GM18951 (cell line): ENCODE results near the gene LLGL2.

Experiments used
- POLR2A ChIP-seq: IDR thresholded peaks from 4 replicates; pipeline ENCODE4 v1.6.1; 2011; ENCODE audit warnings: mild to moderate bottlenecking; ENCODE audit not compliant: insufficient read length, insufficient read depth; ENCODE audit errors: extremely low read depth
- in situ Hi-C: fragments of 300-500 bp; cut with MboI; formaldehyde crosslinking; loops from one replicate; pipeline ENCODE4 v1.12.0; 2022; ENCODE audit warnings: low sequenced_read_pairs, mixed read lengths, inconsistent platforms; ENCODE audit not compliant: unreplicated experiment

The LLGL2 gene

GRCh38 chr17:75549246-75550138 lies 24.0 kb downstream of the LLGL2 start:
- TF ChIP-seq POLR2A, result no peak
- in situ Hi-C loops, result no loop called here

DNA sequence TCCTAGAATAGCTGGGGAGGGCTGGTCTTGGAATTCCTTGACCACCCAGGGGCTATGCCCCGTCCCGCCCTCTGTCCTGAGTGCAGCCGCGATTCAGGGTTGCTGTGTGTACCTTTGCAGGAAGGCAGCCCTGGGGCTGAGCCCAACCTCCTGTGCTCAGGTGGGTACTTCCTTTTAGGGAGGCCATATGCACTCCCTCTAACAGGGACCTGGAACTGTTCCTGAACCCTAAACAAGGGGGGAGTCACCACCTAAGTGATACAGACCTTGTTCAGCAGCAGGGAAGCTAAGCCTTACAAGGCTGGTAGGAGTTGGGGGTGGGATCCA lies 24.6 kb downstream of the LLGL2 start:
- in situ Hi-C loops, result no loop called here
- TF ChIP-seq POLR2A, result no peak

GRCh38 chr17:75551266-75551665 lies 25.8 kb downstream of the LLGL2 start:
- TF ChIP-seq POLR2A, result no peak
- in situ Hi-C loops, result no loop called here

- in situ Hi-C loops, result no loop called here
- no peak for TF ChIP-seq POLR2A
Measured at GRCh38 chr17:75552425-75553294, 27.2 kb downstream of the LLGL2 start.

- in situ Hi-C loops, result no loop called here
Measured at GRCh38 chr17:75553295-75554110, 28.0 kb downstream of the LLGL2 start.

GRCh38 chr17:75555679-75556153 lies 30.2 kb downstream of the LLGL2 start:
- no peak for TF ChIP-seq POLR2A
- in situ Hi-C loops, result no loop called here

More at GRCh38 chr17:75553295-75554110, 28.0 kb downstream of the LLGL2 start:
- TF ChIP-seq POLR2A, result no peak

GRCh38 chr17:75557075-75557851 lies 31.8 kb downstream of the LLGL2 start:
- TF ChIP-seq POLR2A, result no peak
- in situ Hi-C loops, result no loop called here

- TF ChIP-seq POLR2A, result no peak
Measured at GRCh38 chr17:75557852-75558665, 32.6 kb downstream of the LLGL2 start.

DNA sequence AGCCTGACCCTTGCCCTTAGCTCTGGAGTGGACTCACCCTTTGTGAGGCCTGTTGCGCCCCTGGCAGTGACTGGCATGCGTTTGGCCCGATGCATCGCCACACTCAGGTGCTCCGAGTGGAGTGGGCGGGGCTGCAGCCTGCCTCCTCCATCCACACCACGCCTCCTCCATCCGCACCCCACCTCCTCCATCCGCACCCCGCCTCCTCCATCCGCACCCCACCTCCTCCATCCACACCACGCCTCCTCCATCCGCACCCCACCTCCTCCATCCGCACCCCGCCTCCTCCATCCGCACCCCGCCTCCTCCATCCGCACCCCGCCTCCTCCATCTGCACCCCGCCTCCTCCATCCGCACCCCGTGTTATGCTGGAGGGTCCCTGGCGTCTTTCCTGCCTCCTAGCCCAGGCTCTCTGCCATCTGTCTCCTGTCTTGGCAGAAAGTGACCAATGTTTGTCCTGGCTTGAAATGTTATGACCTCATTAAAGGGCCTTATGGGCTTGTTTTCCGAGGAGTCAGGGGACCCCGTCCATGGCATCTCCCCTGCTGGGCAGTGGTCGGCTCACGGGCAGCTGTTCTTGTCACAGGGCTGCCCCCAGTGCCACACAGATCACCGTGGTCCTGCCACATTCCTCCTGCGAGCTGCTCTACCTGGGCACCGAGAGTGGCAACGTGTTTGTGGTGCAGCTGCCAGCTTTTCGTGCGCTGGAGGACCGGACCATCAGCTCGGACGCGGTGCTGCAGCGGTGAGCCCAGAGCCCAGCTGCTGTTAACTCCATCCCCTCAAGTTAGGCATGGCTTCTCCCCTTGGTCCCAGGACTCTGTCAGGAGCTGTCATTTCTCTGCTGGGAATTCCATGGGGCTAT lies 33.4 kb downstream of the LLGL2 start:
- in situ Hi-C loops, result no loop called here
- no peak for TF ChIP-seq POLR2A

More at GRCh38 chr17:75557852-75558665, 32.6 kb downstream of the LLGL2 start:
- in situ Hi-C loops, result no loop called here

GRCh38 chr17:75559958-75560533 lies 34.5 kb downstream of the LLGL2 start:
- in situ Hi-C loops, result no loop called here
- TF ChIP-seq POLR2A, result no peak
